Ishikawa (cell line): ENCODE measurements around the gene ADD3.

Experiments
- MAX ChIP-seq: IDR thresholded peaks from 2 replicates; pipeline ENCODE4 v1.6.1; 2012
- REST ChIP-seq: IDR thresholded peaks from 2 replicates; pipeline ENCODE4 v1.6.1; 2012; ENCODE audit warnings: low read depth, mild to moderate bottlenecking

- TF ChIP-seq REST (no peak), MAX (no peak)
Observed at GRCh38 chr10:110175406-110175805, 167.6 kb downstream of the ADD3 start.
